Hematopoietic multipotent progenitor cell treated with erythropoietin and hydrocortisone succinate and interleukin-3 and kit ligand, for 15 days (in vitro differentiated cells): ENCODE results near the gene IRX1.

Source experiments
- DNase-seq: peaks from one replicate; pipeline ENCODE4 v3.0.0-alpha.2; 2015; ENCODE audit warnings: low spot score

IRX1 gene

GRCh38 chr5:3595006-3595961 is at the start of gene IRX1:
IRX1 (plus strand) TSS chr5:3595832; CDS start chr5:3596106, 274 bp downstream.
- no peak for DNase-seq

- DNase-seq, result no peak
Observed at GRCh38 chr5:3546028-3546427, 49.6 kb upstream of the IRX1 start.

GRCh38 chr5:3564116-3564515 is 31.5 kb upstream of the IRX1 start:
- no peak for DNase-seq

- DNase-seq, result no peak
Observed at GRCh38 chr5:3564827-3565518, 30.7 kb upstream of the IRX1 start.

GRCh38 chr5:3584724-3585531 is 10.7 kb upstream of the IRX1 start:
- DNase-seq, result no peak

GRCh38 chr5:3590161-3590966 is 5.3 kb upstream of the IRX1 start:
- DNase-seq, result no peak

GRCh38 chr5:3590967-3591900 is 4.4 kb upstream of the IRX1 start:
- no peak for DNase-seq

GRCh38 chr5:3592298-3592697 is 3.3 kb upstream of the IRX1 start:
- no peak for DNase-seq

GRCh38 chr5:3593771-3594509 is 1.7 kb upstream of the IRX1 start:
- no peak for DNase-seq

GRCh38 chr5:3594510-3595005 is 1.1 kb upstream of the IRX1 start:
- DNase-seq, result no peak

- DNase-seq, result no peak
Observed at GRCh38 chr5:3596261-3596825, 711 bp downstream of the IRX1 start.

- DNase-seq, result no peak
Observed at GRCh38 chr5:3596857-3597166, 1.2 kb downstream of the IRX1 start.

GRCh38 chr5:3597167-3598007 is 1.8 kb downstream of the IRX1 start:
- no peak for DNase-seq

- no peak for DNase-seq
Observed at GRCh38 chr5:3598207-3598606, 2.6 kb downstream of the IRX1 start.

GRCh38 chr5:3598769-3599211 is 3.2 kb downstream of the IRX1 start:
- no peak for DNase-seq

- no peak for DNase-seq
Observed at GRCh38 chr5:3599226-3600105, 3.8 kb downstream of the IRX1 start.
